A673 (cell line): ENCODE results near the gene SUMO1. TPM values are rescaled to one million over a fixed set of nuclear protein-coding genes. Genes with fewer than 3 reads are reported as not detected.

ENCODE experiments used
- BruUV-seq: library from RNA; stranded (reverse); fragments of 400-500 nt; replicated peaks from 2 replicates; lab custom pipeline; 2021; lab: Mats Ljungman, UMichigan
- CTCF ChIA-PET: fragments of 300-600 bp; sonication (Branson Sonifier 250); formaldehyde crosslinking; loops from one replicate; lab custom pipeline; 2022; ENCODE audit warnings: antibody characterized with exemption; lab: Charles Lee
- POLR2A ChIA-PET: fragments of 300-600 bp; sonication (Branson Sonifier 250); formaldehyde crosslinking; loops from one replicate; lab custom pipeline; 2022; ENCODE audit warnings: antibody characterized with exemption; ENCODE audit not compliant: low non-redundant PET; lab: Charles Lee
- DNase-seq: peaks from one replicate; pipeline ENCODE4 v3.0.0-alpha.2; 2015; ENCODE audit warnings: low spot score
- H3K27ac ChIP-seq: fragments of 200-600 bp; sonication (generic); 2 replicates; pipeline ENCODE4 v1.5.1; 2016; ENCODE audit warnings: mixed run types, low read depth, mild to moderate bottlenecking, mixed read lengths, antibody characterized with exemption, low read length; ENCODE audit not compliant: poor library complexity, severe bottlenecking
- H3K27me3 ChIP-seq: fragments of 200-600 bp; sonication (generic); replicated peaks from 2 replicates; pipeline ENCODE4 v1.6.1; 2017; ENCODE audit warnings: mixed run types, low read depth, mild to moderate bottlenecking, mixed read lengths, antibody characterized with exemption, low read length; ENCODE audit not compliant: insufficient read depth, poor library complexity
- H3K36me3 ChIP-seq: fragments of 200-600 bp; sonication (generic); 2 replicates; pipeline ENCODE4 v1.6.1; 2016; ENCODE audit warnings: mixed run types, mild to moderate bottlenecking, mixed read lengths, antibody characterized with exemption, low read length; ENCODE audit not compliant: insufficient read depth, poor library complexity, severe bottlenecking
- H3K4me1 ChIP-seq: fragments of 200-600 bp; sonication (generic); 2 replicates; pipeline ENCODE4 v1.6.1; 2017; ENCODE audit warnings: mixed run types, mild to moderate bottlenecking, mixed read lengths, antibody characterized with exemption, low read length; ENCODE audit not compliant: insufficient read depth, poor library complexity, severe bottlenecking
- H3K4me3 ChIP-seq: fragments of 200-600 bp; sonication (generic); 2 replicates; pipeline ENCODE4 v1.5.1; 2016; ENCODE audit warnings: low read depth, mixed run types, mild to moderate bottlenecking, mixed read lengths, low read length; ENCODE audit not compliant: poor library complexity, severe bottlenecking
- H3K9me3 ChIP-seq: fragments of 200-600 bp; sonication (generic); 2 replicates; pipeline ENCODE4 v1.6.1; 2016; ENCODE audit warnings: mixed run types, low read depth, mild to moderate bottlenecking, mixed read lengths, antibody characterized with exemption, low read length; ENCODE audit not compliant: poor library complexity, severe bottlenecking
- CTCF ChIP-seq: fragments of 300-800, 200-600 bp; sonication (generic); conservative IDR thresholded peaks from 2 replicates; pipeline ENCODE4 v1.5.1; 2017; ENCODE audit warnings: low read depth, mild to moderate bottlenecking, antibody characterized with exemption, low read length, moderate library complexity, mixed read lengths
- EZH2 ChIP-seq: fragments of 200-600 bp; sonication (generic); IDR thresholded peaks from 2 replicates; pipeline ENCODE4 v1.6.1; 2017; ENCODE audit warnings: borderline replicate concordance, low read depth, mild to moderate bottlenecking, mixed read lengths, antibody characterized with exemption, low read length; ENCODE audit not compliant: poor library complexity, severe bottlenecking
- intact Hi-C: fragments of 100-400 bp; cut with micrococcal nuclease; formaldehyde crosslinking; loops from one replicate; pipeline ENCODE4 v1.10.0; 2022; ENCODE audit not compliant: unreplicated experiment
- total RNA-seq: library from RNA; stranded (reverse); gene quantifications from 2 replicates; pipeline ENCODE4 v1.2.3, GENCODE V29; 2021

SUMO1 gene
- total RNA-seq, 1 experiment from 2014 or later: 166 TPM

- H3K36me3 ChIP-seq: no peaks in the 10 kb centered on the region
- H3K27me3 ChIP-seq: no peaks in the 10 kb centered on the region
- BruUV-seq: no TSS peak
- no peak for DNase-seq
- POLR2A ChIA-PET: no interaction called here
- no peaks in the 10 kb centered on the region for H3K9me3 ChIP-seq
- no peak overlapping the region for H3K27ac ChIP-seq
- CTCF ChIA-PET: no interaction called here
- no peak overlapping the region for H3K4me3 ChIP-seq
- intact Hi-C loops: loop anchor here (5.0 kb wide), 1 partner anchor 68 kb away; no protein-coding TSS in a partner anchor
- H3K4me1 ChIP-seq: peaks cover 11% of the 10 kb centered on the region
- TF ChIP-seq EZH2 (no peak), CTCF (no peak)
These were observed 68.5 kb downstream of the SUMO1 start for GRCh38 chr2:202169832-202170424.

- CTCF ChIA-PET: no interaction called here
- POLR2A ChIA-PET: no interaction called here
- BruUV-seq: no TSS peak
- Histone ChIP-seq H3K27me3 (no peaks in the 10 kb centered on the region), H3K4me3 (no peak overlapping the region), H3K4me1 (peaks cover 11% of the 10 kb centered on the region), H3K27ac (no peak overlapping the region), H3K9me3 (no peaks in the 10 kb centered on the region), H3K36me3 (no peaks in the 10 kb centered on the region)
- DNase-seq: no peak
- intact Hi-C loops: no loop called here
- TF ChIP-seq CTCF: no peak
- no peak for TF ChIP-seq EZH2
These were observed 69.3 kb downstream of the SUMO1 start for GRCh38 chr2:202169131-202169530.

GRCh38 chr2:202165945-202166344, 72.5 kb downstream of the SUMO1 start:
- peaks cover 4% of the 10 kb centered on the region for H3K4me1 ChIP-seq
- BruUV-seq: no TSS peak
- no peaks in the 10 kb centered on the region for H3K27me3 ChIP-seq
- TF ChIP-seq EZH2: no peak
- no peak for TF ChIP-seq CTCF
- CTCF ChIA-PET: no interaction called here
- H3K36me3 ChIP-seq: no peaks in the 10 kb centered on the region
- H3K9me3 ChIP-seq: no peaks in the 10 kb centered on the region
- DNase-seq: no peak
- POLR2A ChIA-PET: no interaction called here
- intact Hi-C loops: no loop called here
- H3K27ac ChIP-seq: no peak overlapping the region
- no peak overlapping the region for H3K4me3 ChIP-seq
